C4-2B (cell line): ENCODE data around the gene FBXL17.

Experiments
- H3K27ac ChIP-seq: fragments of 450-650 bp; 2 replicates; pipeline ENCODE4 v1.5.1; 2017
- CTCF ChIP-seq: fragments of 450-650 bp; conservative IDR thresholded peaks from 2 replicates; pipeline ENCODE4 v1.5.1; 2017; ENCODE audit warnings: mild to moderate bottlenecking
- ZFX ChIP-seq: fragments of 450-650 bp; IDR thresholded peaks from 2 replicates; pipeline ENCODE4 v1.6.1; 2017

FBXL17 gene

DNA sequence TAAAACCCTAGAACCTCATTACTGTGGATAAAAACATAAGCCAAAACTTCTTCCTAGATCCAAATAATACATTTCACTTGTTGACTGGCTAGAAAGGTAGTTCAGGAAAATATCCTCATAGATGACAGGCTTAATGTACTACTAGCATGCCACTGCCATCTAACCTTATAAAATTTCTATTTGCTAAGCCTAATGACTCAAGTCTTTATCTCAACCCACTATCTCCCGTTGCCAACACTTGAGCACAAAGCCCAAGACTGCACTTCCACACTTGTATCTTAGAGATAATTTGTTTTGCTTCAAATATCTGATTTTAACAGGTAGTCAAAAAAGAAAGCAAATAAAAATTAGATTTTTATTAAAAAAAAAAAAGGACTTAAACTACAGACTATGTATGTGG is 42.7 kb downstream of the FBXL17 start:
- TF ChIP-seq ZFX (no peak), CTCF (no peak)
- no peak overlapping the region for H3K27ac ChIP-seq

GRCh38 chr5:108334225-108334624 is 47.7 kb downstream of the FBXL17 start:
- no peak overlapping the region for H3K27ac ChIP-seq
- TF ChIP-seq ZFX (no peak), CTCF (no peak)

GRCh38 chr5:108326982-108327381 is 54.9 kb downstream of the FBXL17 start:
- TF ChIP-seq ZFX, result no peak
- no peak for TF ChIP-seq CTCF
- no peak overlapping the region for H3K27ac ChIP-seq

DNA sequence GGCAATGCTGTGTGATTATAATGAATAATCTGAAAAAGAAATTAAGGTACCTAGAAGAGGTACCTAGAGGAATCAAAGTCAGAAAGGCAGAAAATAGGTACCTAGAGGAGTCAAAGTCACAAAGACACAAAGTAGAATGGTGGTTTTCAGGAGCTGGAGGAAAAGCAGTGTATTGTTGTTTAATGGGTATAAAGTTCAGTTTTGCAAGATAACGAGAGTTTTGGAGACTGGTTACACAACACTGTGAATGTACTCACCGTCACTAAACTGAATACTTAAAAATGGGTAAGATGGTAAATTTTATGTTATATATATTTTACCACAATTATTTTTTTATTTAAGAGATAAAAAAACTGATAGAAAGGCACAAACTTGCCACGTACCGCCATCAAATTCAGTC is 57.0 kb downstream of the FBXL17 start:
- no peak for TF ChIP-seq ZFX
- no peak for TF ChIP-seq CTCF
- H3K27ac ChIP-seq, result no peak overlapping the region

DNA sequence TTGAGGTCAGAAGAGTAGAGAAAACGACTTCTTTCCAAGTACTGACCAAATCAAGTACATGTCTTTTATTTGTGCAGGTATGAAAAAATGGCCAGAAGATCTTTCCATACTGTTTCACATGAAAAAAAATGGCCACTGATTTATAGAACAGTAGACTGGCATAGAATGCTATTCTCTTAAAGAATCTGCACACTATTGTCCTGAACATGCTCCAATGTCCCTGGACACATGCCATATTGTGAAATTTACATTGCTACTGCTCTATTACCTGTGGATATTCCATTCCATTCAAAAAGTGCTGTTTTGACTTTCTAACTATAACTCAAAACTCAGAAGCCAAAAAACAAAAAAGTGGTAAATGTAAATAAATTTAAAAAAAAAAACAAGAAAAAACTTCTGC is 60.6 kb downstream of the FBXL17 start:
- H3K27ac ChIP-seq, result no peak overlapping the region
- no peak for TF ChIP-seq ZFX
- no peak for TF ChIP-seq CTCF

DNA sequence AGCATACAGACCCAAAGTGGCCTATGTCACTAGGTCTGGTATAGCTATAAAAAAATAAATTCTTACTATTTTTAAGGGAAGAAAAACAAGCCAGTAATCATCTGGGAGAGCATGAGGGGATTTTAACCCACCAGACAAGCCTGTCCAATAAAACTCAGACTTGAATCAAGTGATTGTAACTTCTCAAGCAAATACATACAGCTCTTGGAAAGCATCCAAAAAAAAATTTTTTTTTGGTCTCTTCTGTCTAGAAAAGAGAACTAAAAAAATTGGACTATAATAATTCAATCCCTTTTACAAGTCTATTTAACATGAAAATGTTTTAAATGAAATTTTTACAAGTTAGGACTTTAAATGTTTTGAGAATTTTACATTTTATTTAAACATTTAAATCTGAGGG is 61.7 kb downstream of the FBXL17 start:
- no peak overlapping the region for H3K27ac ChIP-seq
- TF ChIP-seq ZFX, result no peak
- no peak for TF ChIP-seq CTCF

- no peak overlapping the region for H3K27ac ChIP-seq
- TF ChIP-seq ZFX, result no peak
- TF ChIP-seq CTCF, result no peak
Observed at GRCh38 chr5:108315829-108316228, 66.1 kb downstream of the FBXL17 start.
